Small intestine (tissue), 7 donors: ENCODE measurements around the gene YIPF2. TPM values are rescaled to one million over a fixed set of nuclear protein-coding genes. Genes with fewer than 3 reads are reported as not detected.

Experiments
- DNase-seq, 2 donors: peaks; one replicate each; pipeline versions ENCODE4 v3.0.0 to v3.0.0-alpha.2; 2013
- FAIRE-seq: peaks from 2 replicates; lab custom pipeline; 2012; peaks lifted over from hg19 to GRCh38; lab: Jason Lieb, UNC
- H3K27ac ChIP-seq, 3 donors: one replicate each; pipeline ENCODE4 v1.5.1; 2013; ENCODE audit warnings: low read length in 2 of 3, mild to moderate bottlenecking in 2 of 3, control low read depth in 1 of 3, inconsistent platforms in 1 of 3, low read depth in 1 of 3, moderate library complexity in 1 of 3
- H3K27me3 ChIP-seq, 3 donors: one replicate each; pipeline ENCODE4 v1.6.1; 2013; ENCODE audit warnings: low read length in 3 of 3, inconsistent platforms in 1 of 3; ENCODE audit not compliant: control insufficient read depth in 3 of 3, insufficient read depth in 3 of 3
- H3K36me3 ChIP-seq, 3 donors: one replicate each; pipeline ENCODE4 v1.6.1; 2013; ENCODE audit warnings: low read length in 3 of 3, inconsistent platforms in 1 of 3, low read depth in 1 of 3, mild to moderate bottlenecking in 1 of 3, moderate library complexity in 1 of 3; ENCODE audit not compliant: control insufficient read depth in 3 of 3, insufficient read depth in 2 of 3
- H3K4me1 ChIP-seq, 3 donors: one replicate each; pipeline ENCODE4 v1.6.1; 2013; ENCODE audit warnings: low read length in 2 of 3, inconsistent platforms in 1 of 3, low read depth in 1 of 3, mild to moderate bottlenecking in 1 of 3, moderate library complexity in 1 of 3; ENCODE audit not compliant: control insufficient read depth in 3 of 3, insufficient read depth in 2 of 3
- H3K4me3 ChIP-seq, 3 donors: one replicate each; pipeline ENCODE4 v1.5.1; 2013; ENCODE audit warnings: low read length in 3 of 3, control low read depth in 1 of 3, inconsistent platforms in 1 of 3, low read depth in 1 of 3, mild to moderate bottlenecking in 1 of 3, moderate library complexity in 1 of 3
- H3K9me3 ChIP-seq, 2 donors: one replicate each; pipeline ENCODE4 v1.6.1; 2013; ENCODE audit warnings: low read depth in 1 of 2, low read length in 1 of 2; ENCODE audit not compliant: control insufficient read depth in 2 of 2, insufficient read depth in 1 of 2
- WGBS, 3 donors: extraction: QIAGEN DNeasy Blood & Tissue Kit; methylation state at CpG; one replicate each; pipeline ENCODE4 v1.1.7; 2013; 5-methylcytosine and 5-hydroxymethylcytosine counted together
- polyA plus RNA-seq, 4 donors: library from polyadenylated mRNA; stranded (reverse) in 3 of 4; unstranded in 1 of 4; fragments of 200-250 nt in 3 of 4; fragments of 120-200 nt in 1 of 4; gene quantifications; one replicate each; pipeline versions ENCODE4 v1.2.1 to v1.2.3, GENCODE V29; 2013
- donor health status: healthy with polysubstance abuse.
- donor health status: control.
- donor health status: control.
- donor health status: Bipolar disorder and iron deficiency.
- donor health status: healthy.

The YIPF2 gene
- polyA plus RNA-seq, 4 donors, result 18.3 to 65.1 (median 40.1) TPM

GRCh38 chr19:10911579-10912363 is 16.7 kb downstream of the YIPF2 start:
- H3K36me3 ChIP-seq, result peaks cover 14 to 90% (median 20%) of the 10 kb centered on the region in 3 donors
- no peak for FAIRE-seq
- WGBS, 3 donors, result 93 to 94% (median 94%) methylated on average over 31 of the region's 31 CpGs
- H3K4me1 ChIP-seq, result no peaks in the 10 kb centered on the region
- no peak for DNase-seq
- no peak overlapping the region for H3K27ac ChIP-seq
- H3K4me3 ChIP-seq, result no peak overlapping the region
- H3K27me3 ChIP-seq, result no peaks in the 10 kb centered on the region
- H3K9me3 ChIP-seq, result no peaks in the 10 kb centered on the region

- DNase-seq, result no peak
- H3K36me3 ChIP-seq, result peaks cover 10 to 85% (median 14%) of the 10 kb centered on the region in 3 donors
These were observed 20.0 kb downstream of the YIPF2 start for GRCh38 chr19:10908380-10908960.

GRCh38 chr19:10907925-10908324 is 20.5 kb downstream of the YIPF2 start:
- H3K36me3 ChIP-seq, result peaks cover 10 to 81% (median 14%) of the 10 kb centered on the region in 3 donors
- no peak overlapping the region for H3K27ac ChIP-seq
- no peak overlapping the region for H3K4me3 ChIP-seq
- H3K9me3 ChIP-seq, result no peaks in the 10 kb centered on the region
- no peak for FAIRE-seq
- no peaks in the 10 kb centered on the region for H3K4me1 ChIP-seq
- no peaks in the 10 kb centered on the region for H3K27me3 ChIP-seq
- 91 to 94% (median 94%) methylated on average over 13 to 14 of the region's 14 CpGs for WGBS, 3 donors
- no peak for DNase-seq

More at GRCh38 chr19:10908380-10908960, 20.0 kb downstream of the YIPF2 start:
- no peak overlapping the region for H3K4me3 ChIP-seq
- no peaks in the 10 kb centered on the region for H3K27me3 ChIP-seq
- no peak overlapping the region for H3K27ac ChIP-seq
- no peaks in the 10 kb centered on the region for H3K4me1 ChIP-seq
- H3K9me3 ChIP-seq, result no peaks in the 10 kb centered on the region
- WGBS, 3 donors, result 94 to 96% (median 94%) methylated on average over 15 to 17 of the region's 17 CpGs
- no peak for FAIRE-seq

GRCh38 chr19:10899151-10899653 is 29.2 kb downstream of the YIPF2 start:
- Histone ChIP-seq H3K36me3 (peaks cover 0 to 50% (median 0%) of the 10 kb centered on the region in 3 donors), H3K27me3 (no peaks in the 10 kb centered on the region), H3K27ac (peak overlapping the region; percentile 10 to 78 (median 52)), H3K4me1 (peaks cover 2 to 10% (median 10%) of the 10 kb centered on the region in 3 donors), H3K4me3 (no peak overlapping the region), H3K9me3 (peaks cover 0 to 3% of the 10 kb centered on the region in 2 donors)
- WGBS, 3 donors, result 12 to 57% (median 35%) methylated on average over 10 of the region's 10 CpGs
- no peak for FAIRE-seq
- peak; percentile 52 to 94 for DNase-seq

- 59 to 77% (median 64%) methylated on average over 10 of the region's 10 CpGs for WGBS, 3 donors
- H3K4me3 ChIP-seq, result no peak overlapping the region
These were observed 29.8 kb downstream of the YIPF2 start for GRCh38 chr19:10898633-10899032.

GRCh38 chr19:10896851-10897526 is 31.4 kb downstream of the YIPF2 start:
- 43 to 46% (median 45%) methylated on average over 7 of the region's 7 CpGs for WGBS, 3 donors
- Histone ChIP-seq H3K4me1 (peaks cover 2 to 14% (median 10%) of the 10 kb centered on the region in 3 donors), H3K27me3 (no peaks in the 10 kb centered on the region), H3K27ac (peak overlapping the region in 1 of 3 donors; percentile 36), H3K4me3 (no peak overlapping the region), H3K9me3 (no peaks in the 10 kb centered on the region), H3K36me3 (peaks cover 0 to 54% (median 0%) of the 10 kb centered on the region in 3 donors)
- DNase-seq, result no peak
- FAIRE-seq, result no peak

More at GRCh38 chr19:10898633-10899032, 29.8 kb downstream of the YIPF2 start:
- Histone ChIP-seq H3K27me3 (no peaks in the 10 kb centered on the region), H3K9me3 (peaks cover 0 to 3% of the 10 kb centered on the region in 2 donors), H3K4me1 (peaks cover 2 to 10% (median 10%) of the 10 kb centered on the region in 3 donors), H3K36me3 (peaks cover 0 to 50% (median 0%) of the 10 kb centered on the region in 3 donors), H3K27ac (peak overlapping the region in 2 of 3 donors; percentile 18 to 78)
- FAIRE-seq, result no peak
- peak in 1 of 2 donors; percentile 26 for DNase-seq

- FAIRE-seq, result no peak
- no peaks in the 10 kb centered on the region for H3K27me3 ChIP-seq
- no peak for DNase-seq
- H3K4me3 ChIP-seq, result no peak overlapping the region
- WGBS, 3 donors, result 86 to 95% (median 89%) methylated on average over 8 to 12 of the region's 12 CpGs
- H3K4me1 ChIP-seq, result peaks cover 2 to 23% (median 10%) of the 10 kb centered on the region in 3 donors
- no peak overlapping the region for H3K27ac ChIP-seq
- H3K9me3 ChIP-seq, result no peaks in the 10 kb centered on the region
- peaks cover 0 to 57% (median 0%) of the 10 kb centered on the region in 3 donors for H3K36me3 ChIP-seq
These were observed 32.5 kb downstream of the YIPF2 start for GRCh38 chr19:10895920-10896319.

GRCh38 chr19:10895363-10895762 is 33.1 kb downstream of the YIPF2 start:
- Histone ChIP-seq H3K27ac (no peak overlapping the region), H3K36me3 (peaks cover 0 to 59% (median 0%) of the 10 kb centered on the region in 3 donors), H3K4me1 (peaks cover 2 to 25% (median 10%) of the 10 kb centered on the region in 3 donors), H3K9me3 (no peaks in the 10 kb centered on the region), H3K4me3 (no peak overlapping the region), H3K27me3 (no peaks in the 10 kb centered on the region)
- 78 to 89% (median 87%) methylated on average over 5 to 6 of the region's 6 CpGs for WGBS, 3 donors
- DNase-seq (no peak), FAIRE-seq (no peak)
